K562 (cell line): ENCODE data around the gene NANS. TPM values are rescaled to one million over a fixed set of nuclear protein-coding genes. Genes with fewer than 3 reads are reported as not detected.

Experiments
- CCAR2 ChIP-seq: fragments of 200-400 bp; formaldehyde crosslinking; IDR thresholded peaks from 2 replicates; pipeline ENCODE4 v1.6.1; 2017; ENCODE audit warnings: mild to moderate bottlenecking, low read depth, low read length
- EP400 ChIP-seq: fragments of 450-650 bp; IDR thresholded peaks from 2 replicates; pipeline ENCODE4 v1.6.1; 2017; ENCODE audit warnings: antibody characterized with exemption, mild to moderate bottlenecking, moderate library complexity
- ETV6 ChIP-seq, 3 experiments: fragments of 150-350 bp in 1 of 3; sonication (generic) in 1 of 3; formaldehyde crosslinking in 1 of 3; IDR thresholded peaks; 2 replicates each; pipeline versions ENCODE4 v1.6.1 to v1.8.0; 2014 to 2022; ENCODE audit warnings: borderline replicate concordance in 2 of 3, low read depth in 2 of 3, antibody characterized with exemption in 1 of 3, low read length in 1 of 3, mild to moderate bottlenecking in 1 of 3, missing genetic modification reagents in 1 of 3
- FOXA3 ChIP-seq, 2 experiments: fragments of 450-650 bp in 1 of 2; sonication (generic) in 1 of 2; formaldehyde crosslinking; IDR thresholded peaks in 1 of 2; conservative IDR thresholded peaks in 1 of 2; 2 replicates each; pipeline versions ENCODE4 v1.4.0 to v1.8.0; 2020 to 2022; ENCODE audit warnings: mild to moderate bottlenecking in 2 of 2, missing genetic modification reagents in 1 of 2
- HNRNPH1 ChIP-seq: fragments of 200-400 bp; formaldehyde crosslinking; optimal IDR thresholded peaks from 2 replicates; pipeline ENCODE3; 2017; ENCODE audit warnings: low read depth, mild to moderate bottlenecking, low read length, moderate library complexity
- NR2C1 ChIP-seq, 2 experiments: fragments of 450-650 bp; IDR thresholded peaks; 2 replicates each; pipeline ENCODE4 v1.6.1; 2017; ENCODE audit warnings: mild to moderate bottlenecking in 2 of 2, antibody characterized with exemption in 1 of 2, inconsistent platforms in 1 of 2, missing compliant biosample characterization in 1 of 2, missing genetic modification characterization in 1 of 2
- PCBP1 ChIP-seq: fragments of 200-400 bp; formaldehyde crosslinking; IDR thresholded peaks from 2 replicates; pipeline ENCODE4 v1.6.1; 2018; ENCODE audit warnings: mild to moderate bottlenecking, low read depth, low read length; ENCODE audit not compliant: poor library complexity, severe bottlenecking
- RNF2 ChIP-seq: sonication (generic); IDR thresholded peaks from 2 replicates; pipeline ENCODE4 v1.6.1; 2016
- SP2 ChIP-seq: IDR thresholded peaks from 2 replicates; pipeline ENCODE4 v1.6.1; 2011; ENCODE audit warnings: mild to moderate bottlenecking, low read depth, low read length, moderate library complexity; ENCODE audit not compliant: poor library complexity, severe bottlenecking; ENCODE audit errors: extremely low read depth
- WHSC1 ChIP-seq: IDR thresholded peaks from one replicate; pipeline ENCODE4 v1.6.1; 2012; ENCODE audit warnings: low read length, control low read depth, inconsistent platforms
- ZNF133 ChIP-seq: fragments of 250-450 bp; sonication (Bioruptor Pico); IDR thresholded peaks from 2 replicates; pipeline ENCODE4 v1.4.0; 2020; ENCODE audit warnings: mild to moderate bottlenecking
- polyA plus RNA-seq, 8 experiments: library from polyadenylated mRNA; depleted of rRNA in 4 of 8; stranded (reverse) in 5 of 8; unstranded in 3 of 8; fragments of >200 nt; fragmentation: Nextera tagmentation in 2 of 8; fragmentation: Illumina TruSeq in 1 of 8; extraction: Ambion mirVana in 2 of 8; extraction: Trizol in 1 of 8; gene quantifications; 2 replicates each; pipeline versions ENCODE4 v1.2.1 to v1.2.3, GENCODE V29; 2011 to 2014; ENCODE audit warnings: inconsistent platforms in 1 of 8, missing spikeins in 1 of 8
- total RNA-seq, 7 experiments: library from RNA; depleted of rRNA in 6 of 7; stranded (reverse); fragments of >200 nt in 6 of 7; fragmentation: Illumina TruSeq in 2 of 7; extraction: Trizol in 2 of 7; gene quantifications; 2 replicates each; pipeline versions ENCODE4 v1.2.1 to v1.2.3, GENCODE V29; 2011 to 2021; ENCODE audit warnings: low replicate concordance in 1 of 7
- TF ChIP-seq, protein P1 (sequence below): fragments of 200-400 bp; formaldehyde crosslinking; IDR thresholded peaks from 2 replicates; pipeline ENCODE4 v1.6.1; 2017; ENCODE audit warnings: mild to moderate bottlenecking, low read depth, low read length, moderate library complexity
- TF ChIP-seq, protein P2 (sequence below): fragments of 250-450 bp; sonication (Bioruptor Pico); IDR thresholded peaks from 2 replicates; pipeline ENCODE4 v1.5.0; 2021; ENCODE audit warnings: mild to moderate bottlenecking, moderate library complexity
- TF ChIP-seq, protein P3 (sequence below): fragments of 150-350 bp; IDR thresholded peaks from 2 replicates; pipeline ENCODE4 v1.6.1; 2014; ENCODE audit warnings: low read depth, mild to moderate bottlenecking, low read length, borderline replicate concordance
- TF ChIP-seq, protein P4 (sequence below): fragments of 200-800 bp; sonication (Bioruptor generic); IDR thresholded peaks from 2 replicates; pipeline ENCODE4 v1.6.1; 2017; ENCODE audit warnings: missing genetic modification characterization, missing compliant biosample characterization

Gene NANS
- total and polyA plus RNA-seq, 9 of the 15 experiments (the other 6 are each of a cell fraction or from before 2014, with no cell fraction given), result 37.1 to 181 (median 137) TPM

DNA sequence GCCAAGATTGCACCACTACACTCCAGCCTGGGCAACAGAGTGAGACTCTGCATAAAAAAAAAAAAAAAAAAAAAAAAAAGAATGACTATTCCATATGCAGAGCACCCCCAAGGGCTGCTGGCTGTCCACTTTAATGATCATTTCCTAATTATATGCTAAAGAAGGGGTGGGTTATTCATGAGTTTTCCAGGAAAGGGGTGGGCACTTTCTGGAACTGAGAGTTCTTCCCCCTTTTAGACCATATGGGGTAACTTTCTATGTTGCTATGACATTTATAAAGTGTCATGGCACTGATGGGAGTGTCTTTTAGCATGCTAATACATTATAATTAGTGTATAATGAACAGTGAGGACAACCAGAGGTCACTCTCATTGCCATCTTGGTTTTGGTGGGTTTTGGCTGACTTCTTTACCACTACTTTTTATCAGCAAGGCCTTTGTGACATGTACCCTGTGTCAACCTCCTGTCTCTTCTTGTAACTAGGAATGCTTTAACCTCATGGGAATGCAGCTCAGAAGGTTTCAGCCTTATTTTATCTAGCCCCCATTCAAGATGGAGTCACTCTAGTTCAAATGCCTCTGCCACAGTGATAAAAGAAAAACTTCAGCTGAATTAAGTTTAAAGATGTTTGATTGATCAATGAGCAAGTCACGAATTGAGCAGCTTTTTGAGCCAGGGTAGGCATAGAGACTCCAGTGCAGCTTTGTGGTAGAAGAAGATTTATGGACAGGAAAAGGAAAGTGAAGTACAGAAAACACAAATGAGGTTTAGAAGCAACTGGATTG lies 7.1 kb upstream of the NANS start (continued):
- TF ChIP-seq ETV6 (IDR thresholded peaks at IDR 0.05; ENCODE audit: borderline replicate concordance in 1 of 2, low read depth in 2 of 2, low read length in 1 of 2) (no peak), ETV6 (CRISPR knock-in tag; IDR thresholded peaks at IDR 0.05; ENCODE audit: borderline replicate concordance) (no peak), ZNF133 (CRISPR knock-in tag) (no peak), EP400 (no peak), RNF2 (no peak), HNRNPH1 (no peak), NR2C1 (IDR thresholded peaks at IDR 0.05) (no peak), NR2C1 (tag; IDR thresholded peaks at IDR 0.05) (peak; percentile 88), CCAR2 (no peak), PCBP1 (no peak), FOXA3 (CRISPR knock-in tag; conservative IDR thresholded peaks at IDR 0.05 in 1 of 2, IDR thresholded peaks at IDR 0.05 in 1 of 2) (no peak), WHSC1 (no peak), SP2 (no peak)
- TF ChIP-seq, protein P1, sequence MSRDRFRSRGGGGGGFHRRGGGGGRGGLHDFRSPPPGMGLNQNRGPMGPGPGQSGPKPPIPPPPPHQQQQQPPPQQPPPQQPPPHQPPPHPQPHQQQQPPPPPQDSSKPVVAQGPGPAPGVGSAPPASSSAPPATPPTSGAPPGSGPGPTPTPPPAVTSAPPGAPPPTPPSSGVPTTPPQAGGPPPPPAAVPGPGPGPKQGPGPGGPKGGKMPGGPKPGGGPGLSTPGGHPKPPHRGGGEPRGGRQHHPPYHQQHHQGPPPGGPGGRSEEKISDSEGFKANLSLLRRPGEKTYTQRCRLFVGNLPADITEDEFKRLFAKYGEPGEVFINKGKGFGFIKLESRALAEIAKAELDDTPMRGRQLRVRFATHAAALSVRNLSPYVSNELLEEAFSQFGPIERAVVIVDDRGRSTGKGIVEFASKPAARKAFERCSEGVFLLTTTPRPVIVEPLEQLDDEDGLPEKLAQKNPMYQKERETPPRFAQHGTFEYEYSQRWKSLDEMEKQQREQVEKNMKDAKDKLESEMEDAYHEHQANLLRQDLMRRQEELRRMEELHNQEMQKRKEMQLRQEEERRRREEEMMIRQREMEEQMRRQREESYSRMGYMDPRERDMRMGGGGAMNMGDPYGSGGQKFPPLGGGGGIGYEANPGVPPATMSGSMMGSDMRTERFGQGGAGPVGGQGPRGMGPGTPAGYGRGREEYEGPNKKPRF, result no peak
- TF ChIP-seq, protein P2, sequence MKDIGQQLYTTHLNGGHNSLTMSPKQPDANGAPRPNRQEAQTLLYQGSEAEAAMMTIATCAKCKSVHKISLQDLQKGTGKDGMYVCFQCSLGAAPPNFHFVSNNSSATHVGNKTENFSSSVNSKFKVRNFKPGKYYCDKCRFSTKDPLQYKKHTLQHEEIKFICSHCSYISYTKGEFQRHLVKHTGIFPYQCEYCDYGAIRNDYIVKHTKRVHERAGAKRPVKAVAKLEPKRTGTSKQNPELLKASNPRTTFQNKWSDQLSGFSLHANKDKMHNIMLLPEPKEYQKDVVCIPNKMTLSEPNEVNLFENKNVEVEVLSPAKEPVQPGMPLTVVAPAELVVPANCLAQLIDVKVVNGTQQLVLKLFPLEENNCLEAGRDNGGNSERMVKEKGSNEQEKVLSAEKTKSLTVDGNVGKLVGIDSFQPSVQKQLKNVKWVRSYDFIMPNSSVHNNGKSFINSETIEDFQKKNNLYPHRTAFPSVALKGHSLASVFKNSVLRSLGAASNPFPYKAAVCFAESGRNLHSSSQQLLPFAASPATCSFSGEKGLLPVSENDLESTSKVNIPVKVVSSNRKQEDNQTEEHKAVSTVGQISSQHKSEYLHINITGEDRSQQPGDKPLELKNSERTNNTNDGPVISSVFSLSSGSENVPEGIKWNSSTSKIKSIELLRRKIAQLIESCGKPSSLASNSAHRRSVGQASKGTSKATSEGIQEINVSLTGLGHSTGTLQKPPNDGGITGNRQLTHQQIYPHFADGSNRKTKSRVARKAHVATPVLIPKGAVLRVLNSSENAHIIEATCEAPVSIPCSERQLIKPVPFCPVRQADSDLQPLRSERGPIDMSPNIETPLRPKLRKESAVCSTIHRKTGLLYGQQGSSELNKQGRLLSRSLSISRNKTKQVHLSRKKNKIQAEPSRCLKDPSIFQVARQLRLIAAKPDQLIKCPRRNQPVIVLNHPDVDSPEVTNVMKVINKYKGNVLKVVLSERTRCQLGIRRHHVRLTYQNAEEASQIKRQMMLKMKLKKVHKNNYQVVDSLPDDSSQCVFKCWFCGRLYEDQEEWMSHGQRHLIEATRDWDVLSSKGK (CRISPR knock-in tag), result no peak
- TF ChIP-seq, protein P3, sequence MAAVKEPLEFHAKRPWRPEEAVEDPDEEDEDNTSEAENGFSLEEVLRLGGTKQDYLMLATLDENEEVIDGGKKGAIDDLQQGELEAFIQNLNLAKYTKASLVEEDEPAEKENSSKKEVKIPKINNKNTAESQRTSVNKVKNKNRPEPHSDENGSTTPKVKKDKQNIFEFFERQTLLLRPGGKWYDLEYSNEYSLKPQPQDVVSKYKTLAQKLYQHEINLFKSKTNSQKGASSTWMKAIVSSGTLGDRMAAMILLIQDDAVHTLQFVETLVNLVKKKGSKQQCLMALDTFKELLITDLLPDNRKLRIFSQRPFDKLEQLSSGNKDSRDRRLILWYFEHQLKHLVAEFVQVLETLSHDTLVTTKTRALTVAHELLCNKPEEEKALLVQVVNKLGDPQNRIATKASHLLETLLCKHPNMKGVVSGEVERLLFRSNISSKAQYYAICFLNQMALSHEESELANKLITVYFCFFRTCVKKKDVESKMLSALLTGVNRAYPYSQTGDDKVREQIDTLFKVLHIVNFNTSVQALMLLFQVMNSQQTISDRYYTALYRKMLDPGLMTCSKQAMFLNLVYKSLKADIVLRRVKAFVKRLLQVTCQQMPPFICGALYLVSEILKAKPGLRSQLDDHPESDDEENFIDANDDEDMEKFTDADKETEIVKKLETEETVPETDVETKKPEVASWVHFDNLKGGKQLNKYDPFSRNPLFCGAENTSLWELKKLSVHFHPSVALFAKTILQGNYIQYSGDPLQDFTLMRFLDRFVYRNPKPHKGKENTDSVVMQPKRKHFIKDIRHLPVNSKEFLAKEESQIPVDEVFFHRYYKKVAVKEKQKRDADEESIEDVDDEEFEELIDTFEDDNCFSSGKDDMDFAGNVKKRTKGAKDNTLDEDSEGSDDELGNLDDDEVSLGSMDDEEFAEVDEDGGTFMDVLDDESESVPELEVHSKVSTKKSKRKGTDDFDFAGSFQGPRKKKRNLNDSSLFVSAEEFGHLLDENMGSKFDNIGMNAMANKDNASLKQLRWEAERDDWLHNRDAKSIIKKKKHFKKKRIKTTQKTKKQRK, result no peak
- TF ChIP-seq, protein P4, sequence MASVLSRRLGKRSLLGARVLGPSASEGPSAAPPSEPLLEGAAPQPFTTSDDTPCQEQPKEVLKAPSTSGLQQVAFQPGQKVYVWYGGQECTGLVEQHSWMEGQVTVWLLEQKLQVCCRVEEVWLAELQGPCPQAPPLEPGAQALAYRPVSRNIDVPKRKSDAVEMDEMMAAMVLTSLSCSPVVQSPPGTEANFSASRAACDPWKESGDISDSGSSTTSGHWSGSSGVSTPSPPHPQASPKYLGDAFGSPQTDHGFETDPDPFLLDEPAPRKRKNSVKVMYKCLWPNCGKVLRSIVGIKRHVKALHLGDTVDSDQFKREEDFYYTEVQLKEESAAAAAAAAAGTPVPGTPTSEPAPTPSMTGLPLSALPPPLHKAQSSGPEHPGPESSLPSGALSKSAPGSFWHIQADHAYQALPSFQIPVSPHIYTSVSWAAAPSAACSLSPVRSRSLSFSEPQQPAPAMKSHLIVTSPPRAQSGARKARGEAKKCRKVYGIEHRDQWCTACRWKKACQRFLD (CRISPR knock-in tag), result peak; percentile 64; the same call in 1 of the 2 replicates
